Ramos (cell line): Measurements from ENCODE around the gene PC.

Experiments
- in situ Hi-C: fragments of 300-500 bp; cut with MboI; formaldehyde crosslinking; loops from one replicate; pipeline ENCODE4 v1.14.3; 2022; ENCODE audit warnings: low sequenced_read_pairs; ENCODE audit not compliant: unreplicated experiment

The PC gene

GRCh38 chr11:66858186-66858938 is 99.8 kb downstream of the PC start:
- in situ Hi-C loops: no loop called here

- in situ Hi-C loops: no loop called here
Observed at GRCh38 chr11:66857927-66858185, 100.3 kb downstream of the PC start.

- in situ Hi-C loops: no loop called here
Observed at GRCh38 chr11:66857234-66857926, 100.8 kb downstream of the PC start.

GRCh38 chr11:66856496-66857233 is 101.5 kb downstream of the PC start, which contains the start of gene LRFN4:
Gene LRFN4, plus strand, starts transcription at chr11:66857064. Its CDS starts 681 bp downstream, at chr11:66857745.
- in situ Hi-C loops: no loop called here

- in situ Hi-C loops: no loop called here
Observed at GRCh38 chr11:66855574-66856495, 102.3 kb downstream of the PC start.

GRCh38 chr11:66854729-66855211 is 103.4 kb downstream of the PC start:
- in situ Hi-C loops: no loop called here

- in situ Hi-C loops: no loop called here
Observed at GRCh38 chr11:66854231-66854661, 103.9 kb downstream of the PC start.

GRCh38 chr11:66853242-66854229 is 104.6 kb downstream of the PC start:
- in situ Hi-C loops: no loop called here

- in situ Hi-C loops: no loop called here
Observed at GRCh38 chr11:66852466-66853241, 105.5 kb downstream of the PC start.

GRCh38 chr11:66851698-66852465 is 106.3 kb downstream of the PC start:
- in situ Hi-C loops: no loop called here

GRCh38 chr11:66851239-66851596 is 107.0 kb downstream of the PC start:
- in situ Hi-C loops: no loop called here

- in situ Hi-C loops: no loop called here
Observed at GRCh38 chr11:66850588-66851238, 107.5 kb downstream of the PC start.

- in situ Hi-C loops: no loop called here
Observed at GRCh38 chr11:66850235-66850587, 108.0 kb downstream of the PC start.

- in situ Hi-C loops: no loop called here
Observed at GRCh38 chr11:66849501-66850234, 108.5 kb downstream of the PC start.

GRCh38 chr11:66848671-66849500 is 109.3 kb downstream of the PC start:
- in situ Hi-C loops: no loop called here
